RWPE2 (cell line): Measurements from ENCODE around the gene CYP4F3.

ENCODE experiments used
- ATAC-seq: fragments of 200-7000 bp; cut with Tn5 transposase; 3 replicates; pipeline ENCODE4 v1.9.1; 2021; ENCODE audit warnings: low read depth
- DNase-seq: peaks from one replicate; pipeline ENCODE4 v3.0.0-alpha.2; 2020; ENCODE audit warnings: low spot score
- H3K27ac ChIP-seq: fragments of 450-650 bp; 2 replicates; pipeline ENCODE4 v1.5.1; 2017; ENCODE audit warnings: mild to moderate bottlenecking; ENCODE audit not compliant: poor library complexity, severe bottlenecking
- H3K27me3 ChIP-seq: fragments of 250-450 bp; sonication (Bioruptor Pico); 2 replicates; pipeline ENCODE4 v1.5.1; 2021; ENCODE audit warnings: mild to moderate bottlenecking, moderate library complexity; ENCODE audit not compliant: insufficient read depth, poor library complexity, severe bottlenecking
- H3K36me3 ChIP-seq: fragments of 250-450 bp; sonication (Bioruptor Pico); 2 replicates; pipeline ENCODE4 v1.5.1; 2020; ENCODE audit warnings: low read depth, mild to moderate bottlenecking, moderate library complexity
- H3K4me1 ChIP-seq: fragments of 250-450 bp; sonication (Bioruptor Pico); 2 replicates; pipeline ENCODE4 v1.5.1; 2021; ENCODE audit warnings: mild to moderate bottlenecking, moderate library complexity; ENCODE audit not compliant: insufficient read depth, poor library complexity, severe bottlenecking
- H3K4me3 ChIP-seq: fragments of 250-450 bp; sonication (Bioruptor Pico); 2 replicates; pipeline ENCODE4 v1.5.1; 2021; ENCODE audit warnings: mild to moderate bottlenecking, moderate library complexity; ENCODE audit not compliant: severe bottlenecking
- H3K9me3 ChIP-seq: fragments of 250-450 bp; sonication (Bioruptor Pico); 2 replicates; pipeline ENCODE4 v1.5.1; 2021; ENCODE audit warnings: mild to moderate bottlenecking, moderate library complexity; ENCODE audit not compliant: severe bottlenecking
- CTCF ChIP-seq: fragments of 450-650 bp; IDR thresholded peaks from one replicate; pipeline ENCODE4 v1.5.1; 2017; ENCODE audit warnings: mild to moderate bottlenecking, moderate library complexity; ENCODE audit not compliant: poor library complexity, severe bottlenecking

Gene CYP4F3

DNA sequence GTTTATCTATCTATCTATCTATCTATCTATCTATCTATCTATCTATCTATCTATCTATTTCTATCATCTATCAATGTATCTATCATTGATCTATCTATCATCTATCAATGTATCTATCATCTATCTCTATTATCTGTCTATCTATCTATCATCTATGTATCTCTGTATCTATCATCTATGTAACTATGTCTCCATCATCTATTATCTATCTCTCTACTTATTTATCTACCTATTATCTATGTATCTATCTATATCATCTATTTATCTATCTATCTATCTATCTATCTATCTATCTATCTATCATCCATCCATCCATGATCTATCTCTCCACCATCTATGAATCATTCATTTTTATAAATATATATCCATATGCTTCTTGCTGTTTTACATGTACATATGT, 15.8 kb downstream of the CYP4F3 start:
- Histone ChIP-seq H3K4me1 (no peaks in the 10 kb centered on the region), H3K27ac (no peak overlapping the region), H3K4me3 (no peak overlapping the region), H3K36me3 (no peaks in the 10 kb centered on the region), H3K27me3 (peaks cover 4% of the 10 kb centered on the region), H3K9me3 (no peaks in the 10 kb centered on the region)
- DNase-seq (no peak), ATAC-seq (no peak)
- no peak for TF ChIP-seq CTCF

- ATAC-seq (no peak), DNase-seq (no peak)
- no peaks in the 10 kb centered on the region for H3K9me3 ChIP-seq
- H3K27ac ChIP-seq: no peak overlapping the region
- H3K4me3 ChIP-seq: no peak overlapping the region
- no peaks in the 10 kb centered on the region for H3K36me3 ChIP-seq
- TF ChIP-seq CTCF: no peak
- no peaks in the 10 kb centered on the region for H3K4me1 ChIP-seq
- H3K27me3 ChIP-seq: no peaks in the 10 kb centered on the region
These were observed 22.6 kb downstream of the CYP4F3 start for GRCh38 chr19:15663247-15663646.

GRCh38 chr19:15666186-15666585, 25.5 kb downstream of the CYP4F3 start:
- Histone ChIP-seq H3K9me3 (no peaks in the 10 kb centered on the region), H3K36me3 (no peaks in the 10 kb centered on the region), H3K27me3 (peaks cover 2% of the 10 kb centered on the region), H3K27ac (no peak overlapping the region), H3K4me1 (no peaks in the 10 kb centered on the region), H3K4me3 (no peak overlapping the region)
- ATAC-seq (no peak), DNase-seq (no peak)
- TF ChIP-seq CTCF: no peak

DNA sequence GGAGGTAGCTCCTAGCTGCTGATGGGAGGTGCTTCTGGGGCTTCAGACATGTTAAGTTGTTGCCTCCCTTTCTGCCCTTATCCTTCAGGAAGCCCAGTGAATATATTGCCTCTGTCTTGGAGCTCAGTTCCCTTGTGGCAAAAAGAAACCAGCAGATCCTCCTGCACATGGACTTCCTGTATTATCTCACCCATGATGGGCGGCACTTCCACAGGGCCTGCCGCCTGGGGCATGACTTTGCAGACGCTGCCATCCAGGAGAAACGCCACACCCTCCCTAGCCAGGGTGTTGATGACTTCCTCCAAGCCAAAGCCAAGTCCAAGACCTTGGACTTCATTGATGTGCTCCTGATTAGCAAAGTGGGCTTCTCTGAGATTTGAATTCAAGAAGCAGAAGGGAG, 26.2 kb downstream of the CYP4F3 start:
- peaks cover 2% of the 10 kb centered on the region for H3K27me3 ChIP-seq
- no peak overlapping the region for H3K4me3 ChIP-seq
- no peaks in the 10 kb centered on the region for H3K4me1 ChIP-seq
- no peak for ATAC-seq
- no peak for TF ChIP-seq CTCF
- H3K27ac ChIP-seq: no peak overlapping the region
- H3K36me3 ChIP-seq: no peaks in the 10 kb centered on the region
- no peak for DNase-seq
- H3K9me3 ChIP-seq: no peaks in the 10 kb centered on the region

DNA sequence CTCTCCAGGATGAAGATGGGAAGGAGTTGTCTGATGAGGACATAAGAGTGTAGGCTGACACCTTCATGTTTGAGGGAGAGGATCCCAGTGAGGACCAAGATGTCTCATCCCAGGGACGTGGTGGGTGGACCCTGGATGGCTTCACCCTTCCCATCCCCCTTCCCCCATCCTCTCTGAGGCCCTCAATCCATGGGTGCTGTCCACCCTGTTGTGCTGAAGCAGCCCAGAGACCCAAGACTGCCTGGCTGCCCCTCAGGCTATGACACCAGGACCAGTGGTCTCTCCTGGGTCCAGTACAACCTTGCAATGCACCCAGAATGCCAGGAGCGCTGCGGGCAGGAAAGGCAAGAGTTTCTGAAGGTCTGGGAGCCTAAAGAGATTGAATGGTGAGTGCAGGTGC, 28.7 kb downstream of the CYP4F3 start:
- ATAC-seq (no peak), DNase-seq (no peak)
- Histone ChIP-seq H3K27me3 (peaks cover 2% of the 10 kb centered on the region), H3K4me3 (no peak overlapping the region), H3K9me3 (no peaks in the 10 kb centered on the region), H3K27ac (no peak overlapping the region), H3K36me3 (no peaks in the 10 kb centered on the region), H3K4me1 (no peaks in the 10 kb centered on the region)
- TF ChIP-seq CTCF: no peak
